ENCODE measurements around the gene PAK6. TPM values are rescaled to one million over a fixed set of nuclear protein-coding genes. Genes with fewer than 3 reads are reported as not detected.

PAK6 gene
- polyA plus RNA-seq, 1 donor (not counting 4 experiments of a cell fraction or from before 2014, with no cell fraction given) = 11.5 TPM

GRCh38 chr15:40264321-40265153 is 25.7 kb downstream of the PAK6 start:
- dilution Hi-C loops (cut with MboI; ENCODE audit: extremely low pct_ligation_motif_present, low sequenced_read_pairs) = no loop called here

GRCh38 chr15:40265355-40265754 is 26.5 kb downstream of the PAK6 start:
- DNase-seq (ENCODE audit: low read depth, low spot score) (no peak), FAIRE-seq (no peak)
- TF ChIP-seq EZH2 (IDR thresholded peaks at IDR 0.05; ENCODE audit: low read length) (no peak), CTCF (optimal IDR thresholded peaks at IDR 0.05 in 1 of 3, IDR thresholded peaks at IDR 0.05 in 1 of 3, conservative IDR thresholded peaks at IDR 0.05 in 1 of 3; ENCODE audit: extremely low read depth in 1 of 3, insufficient read depth in 2 of 3, low read length in 3 of 3) (no peak)
- Histone ChIP-seq H3K4me2 (ENCODE audit: control insufficient read depth, extremely low read depth, insufficient read depth, low read depth, low read length) (no peak overlapping the region), H3K9me3 (ENCODE audit: control insufficient read depth, low read depth, low read length) (no peaks in the 10 kb centered on the region), H3K9me1 (ENCODE audit: control insufficient read depth, extremely low read depth, insufficient read depth, low read length) (no peaks in the 10 kb centered on the region), H3K27me3 (ENCODE audit: control insufficient read depth, extremely low read depth, insufficient read depth, low read length) (no peaks in the 10 kb centered on the region), H3K27ac (ENCODE audit: control insufficient read depth, insufficient read depth, low read length) (no peak overlapping the region), H3K4me1 (ENCODE audit: control insufficient read depth, extremely low read depth, insufficient read depth, low read length) (peaks cover 14% of the 10 kb centered on the region), H3K4me3 (ENCODE audit: control insufficient read depth in 2 of 3, extremely low read depth in 1 of 3, insufficient read depth in 2 of 3, low read depth in 1 of 3, low read length in 3 of 3) (no peak overlapping the region), H3K79me2 (ENCODE audit: control insufficient read depth, insufficient read depth, low read length) (no peaks in the 10 kb centered on the region), H3K36me3 (ENCODE audit: control insufficient read depth in 2 of 2, extremely low read depth in 1 of 2, insufficient read depth in 2 of 2, low read length in 2 of 2) (peaks cover 30 to 39% of the 10 kb centered on the region in 2 experiments), H2AFZ (ENCODE audit: control insufficient read depth, low read length) (no peak overlapping the region), H3K9ac (ENCODE audit: control insufficient read depth, extremely low read depth, insufficient read depth, low read length) (no peak overlapping the region), H4K20me1 (ENCODE audit: control insufficient read depth, extremely low read depth, insufficient read depth, low read length) (peaks cover 3% of the 10 kb centered on the region)
- dilution Hi-C loops (cut with MboI; ENCODE audit: extremely low pct_ligation_motif_present, low sequenced_read_pairs) = no loop called here

More at GRCh38 chr15:40264321-40265153, 25.7 kb downstream of the PAK6 start:
- Histone ChIP-seq H3K4me1 (ENCODE audit: control insufficient read depth, extremely low read depth, insufficient read depth, low read length) (peaks cover 14% of the 10 kb centered on the region), H3K79me2 (ENCODE audit: control insufficient read depth, insufficient read depth, low read length) (no peaks in the 10 kb centered on the region), H3K9me1 (ENCODE audit: control insufficient read depth, extremely low read depth, insufficient read depth, low read length) (no peaks in the 10 kb centered on the region), H3K4me3 (ENCODE audit: control insufficient read depth in 2 of 3, extremely low read depth in 1 of 3, insufficient read depth in 2 of 3, low read depth in 1 of 3, low read length in 3 of 3) (no peak overlapping the region), H3K27ac (ENCODE audit: control insufficient read depth, insufficient read depth, low read length) (no peak overlapping the region), H3K9me3 (ENCODE audit: control insufficient read depth, low read depth, low read length) (no peaks in the 10 kb centered on the region), H2AFZ (ENCODE audit: control insufficient read depth, low read length) (no peak overlapping the region), H3K36me3 (ENCODE audit: control insufficient read depth in 2 of 2, extremely low read depth in 1 of 2, insufficient read depth in 2 of 2, low read length in 2 of 2) (peaks cover 24 to 32% of the 10 kb centered on the region in 2 experiments), H3K4me2 (ENCODE audit: control insufficient read depth, extremely low read depth, insufficient read depth, low read depth, low read length) (no peak overlapping the region), H3K9ac (ENCODE audit: control insufficient read depth, extremely low read depth, insufficient read depth, low read length) (no peak overlapping the region), H3K27me3 (ENCODE audit: control insufficient read depth, extremely low read depth, insufficient read depth, low read length) (no peaks in the 10 kb centered on the region), H4K20me1 (ENCODE audit: control insufficient read depth, extremely low read depth, insufficient read depth, low read length) (peaks cover 3% of the 10 kb centered on the region)
- DNase-seq (ENCODE audit: low read depth, low spot score) = no peak
- TF ChIP-seq CTCF (optimal IDR thresholded peaks at IDR 0.05 in 1 of 3, IDR thresholded peaks at IDR 0.05 in 1 of 3, conservative IDR thresholded peaks at IDR 0.05 in 1 of 3; ENCODE audit: extremely low read depth in 1 of 3, insufficient read depth in 2 of 3, low read length in 3 of 3) (no peak), EZH2 (IDR thresholded peaks at IDR 0.05; ENCODE audit: low read length) (no peak)
- no peak for FAIRE-seq

Measured in keratinocyte (primary cell).